Stomach (tissue), 9 donors: Measurements from ENCODE around the gene DNAH1. TPM values are rescaled to one million over a fixed set of nuclear protein-coding genes. Genes with fewer than 3 reads are reported as not detected.

Experiments used
- DNase-seq, 2 donors: peaks; one replicate each; pipeline versions ENCODE4 v3.0.0 to v3.0.0-alpha.2; 2013 to 2019
- H3K27ac ChIP-seq, 5 donors: fragments of 200-600 bp in 4 of 5; sonication (generic) in 4 of 5; one replicate each; pipeline ENCODE4 v1.5.1; 2013 to 2019; ENCODE audit warnings: mild to moderate bottlenecking in 1 of 5, moderate library complexity in 1 of 5
- H3K27me3 ChIP-seq, 3 donors: fragments of 200-600 bp; sonication (generic); one replicate each; pipeline ENCODE4 v1.5.1; 2017 to 2019; ENCODE audit warnings: mixed run types in 1 of 3
- H3K36me3 ChIP-seq, 4 donors: fragments of 200-600 bp; sonication (generic); 1 replicate in 3 of 4; 2 replicates in 1 of 4; pipeline ENCODE4 v1.5.1; 2016 to 2019
- H3K4me1 ChIP-seq, 4 donors: fragments of 200-600 bp; sonication (generic); one replicate each; pipeline ENCODE4 v1.5.1; 2016 to 2019
- H3K4me3 ChIP-seq, 4 donors: fragments of 200-600 bp; sonication (generic) in 3 of 4; one replicate each; pipeline ENCODE4 v1.5.1; 2016 to 2019; ENCODE audit warnings: mild to moderate bottlenecking in 1 of 4
- H3K9me3 ChIP-seq, 4 donors: fragments of 200-600 bp; sonication (generic); one replicate each; pipeline ENCODE4 v1.5.1; 2016 to 2019
- CTCF ChIP-seq, 7 experiments: fragments of 450-650 bp in 4 of 7; fragments of 200-600 bp in 3 of 7; sonication (generic) in 3 of 7; IDR thresholded peaks; one replicate each; pipeline ENCODE4 v1.5.1; 2016 to 2019; ENCODE audit warnings: antibody characterized with exemption in 7 of 7, control low read depth in 2 of 7, mild to moderate bottlenecking in 1 of 7
- EP300 ChIP-seq: sonication (generic); formaldehyde crosslinking; IDR thresholded peaks from one replicate; pipeline ENCODE4 v1.6.1; 2017; ENCODE audit warnings: antibody characterized with exemption
- POLR2A ChIP-seq, 4 donors: fragments of 450-650 bp; IDR thresholded peaks; one replicate each; pipeline ENCODE4 v1.6.1; 2016; ENCODE audit warnings: antibody characterized with exemption in 4 of 4, control low read depth in 2 of 4, mild to moderate bottlenecking in 1 of 4, moderate library complexity in 1 of 4
- POLR2AphosphoS5 ChIP-seq, 3 donors: sonication (generic); formaldehyde crosslinking; IDR thresholded peaks; one replicate each; pipeline ENCODE4 v1.6.1; 2016; ENCODE audit warnings: antibody characterized with exemption in 3 of 3
- WGBS, 5 donors: extraction: QIAGEN DNeasy Blood & Tissue Kit in 3 of 5; methylation state at CpG; one replicate each; pipeline versions ENCODE4 v1.1.5 to v1.1.7; 2013 to 2018; 5-methylcytosine and 5-hydroxymethylcytosine counted together
- intact Hi-C: fragments of 100-400 bp; cut with DNase I; formaldehyde crosslinking; loops from one replicate; pipeline ENCODE4 v1.15.1; 2023; ENCODE audit warnings: low total_unique reads
- polyA plus RNA-seq, 3 donors: library from polyadenylated mRNA; stranded (reverse); fragments of 200-250 nt; gene quantifications; one replicate each; pipeline ENCODE4 v1.2.3, GENCODE V29; 2013
- total RNA-seq, 5 donors: library from RNA; depleted of rRNA; stranded (reverse); fragments of >200 nt; gene quantifications; one replicate each; pipeline versions ENCODE4 v1.1.0 to v1.2.3, GENCODE V29; 2014 to 2016
- donor health status: healthy with polysubstance abuse.
- donor health status: Bipolar disorder and iron deficiency.
- donor health status: healthy.

The DNAH1 gene
- total and polyA plus RNA-seq, 8 donors: 1.9 to 57.6 (median 8.2) TPM

DNA sequence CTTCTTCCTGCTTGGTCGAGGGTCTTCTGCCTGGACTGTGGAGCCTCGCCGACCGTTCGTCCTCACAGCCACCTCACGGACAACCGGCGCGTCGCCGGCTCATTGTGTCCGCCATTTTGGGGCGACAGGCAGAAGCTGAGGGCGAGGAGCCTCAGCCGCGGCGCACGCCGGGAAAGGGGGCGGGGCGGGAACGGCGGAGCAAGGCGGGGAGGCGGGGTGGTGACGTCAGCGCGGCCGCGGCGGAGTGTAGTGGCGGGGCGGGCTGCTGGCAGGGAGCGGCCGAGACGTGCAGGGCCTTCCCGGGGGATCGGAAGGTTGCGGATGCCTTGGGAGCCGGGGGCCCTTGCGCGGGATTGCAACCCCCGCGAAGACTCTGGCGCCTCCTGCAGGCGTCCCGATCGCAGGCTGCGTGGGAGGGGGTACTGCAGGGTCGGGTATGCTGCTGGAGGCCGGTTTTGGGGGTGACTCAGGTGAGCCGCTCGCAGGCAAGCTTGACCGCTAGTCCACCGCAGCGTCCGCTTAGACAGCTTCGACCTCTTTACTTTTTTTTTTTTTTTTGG, 37.5 kb upstream of the DNAH1 start, which contains the start of gene WDR82:
Gene WDR82 (minus strand): TSS at position 140 of the 560 bp plus-strand sequence. CDS start 288 bp downstream, outside the sequence.
- WGBS, 5 donors: 0 to 1% (median 0%) methylated on average over 24 to 58 of the region's 58 CpGs
- H3K4me1 ChIP-seq: peaks cover 37 to 69% (median 53%) of the 10 kb centered on the region in 4 donors
- intact Hi-C loops: no loop called here
- no peaks in the 10 kb centered on the region for H3K27me3 ChIP-seq
- DNase-seq: peak; percentile 99
- H3K4me3 ChIP-seq: peak within 1 kb of the TSS; percentile 69 to 93 (median 82)
- H3K27ac ChIP-seq: peak within 1 kb of the TSS; percentile 97 to 99 (median 98)
- TF ChIP-seq CTCF (IDR thresholded peaks at IDR 0.05) (peak in 3 of 7 experiments; percentile 8 to 44 (median 27)), EP300 (no peak), POLR2A (IDR thresholded peaks at IDR 0.05) (peak in 2 of 4 donors; percentile 35 to 59), POLR2AphosphoS5 (IDR thresholded peaks at IDR 0.05) (peak; percentile 93 to 97 (median 94))
- no peaks in the 10 kb centered on the region for H3K9me3 ChIP-seq
- peaks cover 7 to 19% (median 13%) of the 10 kb centered on the region in 4 donors for H3K36me3 ChIP-seq

GRCh38 chr3:52279596-52279995, 36.5 kb upstream of the DNAH1 start:
- Histone ChIP-seq H3K27me3 (no peaks in the 10 kb centered on the region), H3K27ac (peak overlapping the region in 4 of 5 donors; percentile 97 to 98 (median 98)), H3K9me3 (no peaks in the 10 kb centered on the region), H3K4me3 (peak overlapping the region in 3 of 4 donors; percentile 79 to 93 (median 84)), H3K4me1 (peaks cover 29 to 59% (median 44%) of the 10 kb centered on the region in 4 donors), H3K36me3 (peaks cover 7 to 16% (median 13%) of the 10 kb centered on the region in 4 donors)
- intact Hi-C loops: no loop called here
- no peak for DNase-seq
- 4 to 15% (median 12%) methylated on average over 2 of the region's 2 CpGs for WGBS, 5 donors
- no peak for TF ChIP-seq EP300
- TF ChIP-seq CTCF (IDR thresholded peaks at IDR 0.05): no peak
- no peak for TF ChIP-seq POLR2A (IDR thresholded peaks at IDR 0.05)
- TF ChIP-seq POLR2AphosphoS5 (IDR thresholded peaks at IDR 0.05): no peak

GRCh38 chr3:52280050-52280461, 36.1 kb upstream of the DNAH1 start:
- no peaks in the 10 kb centered on the region for H3K27me3 ChIP-seq
- TF ChIP-seq POLR2AphosphoS5 (IDR thresholded peaks at IDR 0.05) (no peak), EP300 (no peak), POLR2A (IDR thresholded peaks at IDR 0.05) (no peak), CTCF (IDR thresholded peaks at IDR 0.05) (no peak)
- peak in 1 of 2 donors; percentile 88 for DNase-seq
- H3K36me3 ChIP-seq: peaks cover 7 to 12% (median 11%) of the 10 kb centered on the region in 4 donors
- intact Hi-C loops: no loop called here
- H3K4me1 ChIP-seq: peaks cover 24 to 57% (median 42%) of the 10 kb centered on the region in 4 donors
- H3K27ac ChIP-seq: peak overlapping the region; percentile 37 to 98 (median 98)
- peak overlapping the region in 1 of 4 donors; percentile 93 for H3K4me3 ChIP-seq
- no peaks in the 10 kb centered on the region for H3K9me3 ChIP-seq
- WGBS, 5 donors: 17 to 34% (median 22%) methylated on average over 6 of the region's 6 CpGs

- H3K27me3 ChIP-seq: no peaks in the 10 kb centered on the region
- H3K4me3 ChIP-seq: no peak overlapping the region
- intact Hi-C loops: no loop called here
- WGBS, 5 donors: 64 to 77% (median 71%) methylated on average over 8 of the region's 8 CpGs
- H3K36me3 ChIP-seq: peaks cover 7 to 12% (median 11%) of the 10 kb centered on the region in 4 donors
- H3K27ac ChIP-seq: peak overlapping the region in 4 of 5 donors; percentile 17 to 44 (median 32)
- peaks cover 10 to 51% (median 35%) of the 10 kb centered on the region in 4 donors for H3K4me1 ChIP-seq
- peak in 1 of 2 donors; percentile 33 for DNase-seq
- TF ChIP-seq POLR2AphosphoS5 (IDR thresholded peaks at IDR 0.05): no peak
- TF ChIP-seq POLR2A (IDR thresholded peaks at IDR 0.05): no peak
- no peak for TF ChIP-seq CTCF (IDR thresholded peaks at IDR 0.05)
- TF ChIP-seq EP300: no peak
- no peaks in the 10 kb centered on the region for H3K9me3 ChIP-seq
Measured at GRCh38 chr3:52281981-52282801, 33.9 kb upstream of the DNAH1 start.
